ENCODE data around the gene TMEM179. TPM values are rescaled to one million over a fixed set of nuclear protein-coding genes. Genes with fewer than 3 reads are reported as not detected.

TMEM179 gene
- total and polyA plus RNA-seq, 10 of the 15 experiments (the other 5 are each of a cell fraction or from before 2014, with no cell fraction given), result not detected

GRCh38 chr14:104571246-104571645, 33.3 kb downstream of the TMEM179 start:
- DNase-seq (ENCODE audit: low read depth, low spot score) (no peak), ATAC-seq (no peak), FAIRE-seq (no peak)
- WGBS (ENCODE audit: insufficient coverage, insufficient replicate concordance, low lambda C conversion rate, missing lambda C conversion rate), result 31% methylated on average over 15 of the region's 16 CpGs
- no peaks in the 10 kb centered on the region for H3K36me3 ChIP-seq (ENCODE audit: control insufficient read depth in 2 of 2, insufficient read depth in 2 of 2, low read length in 1 of 2)
- H4K20me1 ChIP-seq (ENCODE audit: control insufficient read depth, insufficient read depth), result no peaks in the 10 kb centered on the region
- H3K27me3 ChIP-seq (replicated peaks in 1 of 2; ENCODE audit: control insufficient read depth in 2 of 2, insufficient read depth in 2 of 2, low read length in 1 of 2), result peaks cover 0 to 5% of the 10 kb centered on the region in 2 experiments; a peak in 2 of 4 replicates
- ChIA-PET POLR2A (no interaction called here), SMC1A (ENCODE audit: uncharacterized antibody, unreplicated experiment) (no interaction called here), CTCF (no interaction called here), RAD21 (ENCODE audit: unreplicated experiment) (no interaction called here)
- no peak overlapping the region for H2AFZ ChIP-seq (ENCODE audit: control insufficient read depth, low read depth, low read length)
- BruUV-seq (replicated peaks), result no TSS peak
- TF ChIP-seq YBX1 (IDR thresholded peaks at IDR 0.05), result no peak
- no peak for TF ChIP-seq CREB1 (IDR thresholded peaks at IDR 0.05; ENCODE audit: low read depth)
- TF ChIP-seq, protein P1, sequence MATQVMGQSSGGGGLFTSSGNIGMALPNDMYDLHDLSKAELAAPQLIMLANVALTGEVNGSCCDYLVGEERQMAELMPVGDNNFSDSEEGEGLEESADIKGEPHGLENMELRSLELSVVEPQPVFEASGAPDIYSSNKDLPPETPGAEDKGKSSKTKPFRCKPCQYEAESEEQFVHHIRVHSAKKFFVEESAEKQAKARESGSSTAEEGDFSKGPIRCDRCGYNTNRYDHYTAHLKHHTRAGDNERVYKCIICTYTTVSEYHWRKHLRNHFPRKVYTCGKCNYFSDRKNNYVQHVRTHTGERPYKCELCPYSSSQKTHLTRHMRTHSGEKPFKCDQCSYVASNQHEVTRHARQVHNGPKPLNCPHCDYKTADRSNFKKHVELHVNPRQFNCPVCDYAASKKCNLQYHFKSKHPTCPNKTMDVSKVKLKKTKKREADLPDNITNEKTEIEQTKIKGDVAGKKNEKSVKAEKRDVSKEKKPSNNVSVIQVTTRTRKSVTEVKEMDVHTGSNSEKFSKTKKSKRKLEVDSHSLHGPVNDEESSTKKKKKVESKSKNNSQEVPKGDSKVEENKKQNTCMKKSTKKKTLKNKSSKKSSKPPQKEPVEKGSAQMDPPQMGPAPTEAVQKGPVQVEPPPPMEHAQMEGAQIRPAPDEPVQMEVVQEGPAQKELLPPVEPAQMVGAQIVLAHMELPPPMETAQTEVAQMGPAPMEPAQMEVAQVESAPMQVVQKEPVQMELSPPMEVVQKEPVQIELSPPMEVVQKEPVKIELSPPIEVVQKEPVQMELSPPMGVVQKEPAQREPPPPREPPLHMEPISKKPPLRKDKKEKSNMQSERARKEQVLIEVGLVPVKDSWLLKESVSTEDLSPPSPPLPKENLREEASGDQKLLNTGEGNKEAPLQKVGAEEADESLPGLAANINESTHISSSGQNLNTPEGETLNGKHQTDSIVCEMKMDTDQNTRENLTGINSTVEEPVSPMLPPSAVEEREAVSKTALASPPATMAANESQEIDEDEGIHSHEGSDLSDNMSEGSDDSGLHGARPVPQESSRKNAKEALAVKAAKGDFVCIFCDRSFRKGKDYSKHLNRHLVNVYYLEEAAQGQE (IDR thresholded peaks at IDR 0.05; ENCODE audit: low read depth, low read length), result no peak
- TF ChIP-seq ZNF207 (IDR thresholded peaks at IDR 0.05; ENCODE audit: borderline replicate concordance), result no peak
- TF ChIP-seq SREBF2 (IDR thresholded peaks at IDR 0.05; ENCODE audit: low read length), result no peak
- TF ChIP-seq GABPA (IDR thresholded peaks at IDR 0.05; ENCODE audit: low read depth), result no peak
- TF ChIP-seq POU2F2 (IDR thresholded peaks at IDR 0.05; ENCODE audit: borderline replicate concordance, low read depth, low read length), result no peak
- TF ChIP-seq NFYB (IDR thresholded peaks at IDR 0.05; ENCODE audit: insufficient read depth, low read depth, low read length), result no peak
- no peak for TF ChIP-seq ASH2L (IDR thresholded peaks at IDR 0.05; ENCODE audit: borderline replicate concordance, low read depth)
- TF ChIP-seq PAX8 (IDR thresholded peaks at IDR 0.05), result no peak
- TF ChIP-seq TARDBP (IDR thresholded peaks at IDR 0.05; ENCODE audit: borderline replicate concordance), result no peak
- TF ChIP-seq RB1 (IDR thresholded peaks at IDR 0.05; ENCODE audit: borderline replicate concordance), result no peak
- TF ChIP-seq, protein P2, sequence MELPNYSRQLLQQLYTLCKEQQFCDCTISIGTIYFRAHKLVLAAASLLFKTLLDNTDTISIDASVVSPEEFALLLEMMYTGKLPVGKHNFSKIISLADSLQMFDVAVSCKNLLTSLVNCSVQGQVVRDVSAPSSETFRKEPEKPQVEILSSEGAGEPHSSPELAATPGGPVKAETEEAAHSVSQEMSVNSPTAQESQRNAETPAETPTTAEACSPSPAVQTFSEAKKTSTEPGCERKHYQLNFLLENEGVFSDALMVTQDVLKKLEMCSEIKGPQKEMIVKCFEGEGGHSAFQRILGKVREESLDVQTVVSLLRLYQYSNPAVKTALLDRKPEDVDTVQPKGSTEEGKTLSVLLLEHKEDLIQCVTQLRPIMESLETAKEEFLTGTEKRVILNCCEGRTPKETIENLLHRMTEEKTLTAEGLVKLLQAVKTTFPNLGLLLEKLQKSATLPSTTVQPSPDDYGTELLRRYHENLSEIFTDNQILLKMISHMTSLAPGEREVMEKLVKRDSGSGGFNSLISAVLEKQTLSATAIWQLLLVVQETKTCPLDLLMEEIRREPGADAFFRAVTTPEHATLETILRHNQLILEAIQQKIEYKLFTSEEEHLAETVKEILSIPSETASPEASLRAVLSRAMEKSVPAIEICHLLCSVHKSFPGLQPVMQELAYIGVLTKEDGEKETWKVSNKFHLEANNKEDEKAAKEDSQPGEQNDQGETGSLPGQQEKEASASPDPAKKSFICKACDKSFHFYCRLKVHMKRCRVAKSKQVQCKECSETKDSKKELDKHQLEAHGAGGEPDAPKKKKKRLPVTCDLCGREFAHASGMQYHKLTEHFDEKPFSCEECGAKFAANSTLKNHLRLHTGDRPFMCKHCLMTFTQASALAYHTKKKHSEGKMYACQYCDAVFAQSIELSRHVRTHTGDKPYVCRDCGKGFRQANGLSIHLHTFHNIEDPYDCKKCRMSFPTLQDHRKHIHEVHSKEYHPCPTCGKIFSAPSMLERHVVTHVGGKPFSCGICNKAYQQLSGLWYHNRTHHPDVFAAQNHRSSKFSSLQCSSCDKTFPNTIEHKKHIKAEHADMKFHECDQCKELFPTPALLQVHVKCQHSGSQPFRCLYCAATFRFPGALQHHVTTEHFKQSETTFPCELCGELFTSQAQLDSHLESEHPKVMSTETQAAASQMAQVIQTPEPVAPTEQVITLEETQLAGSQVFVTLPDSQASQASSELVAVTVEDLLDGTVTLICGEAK (IDR thresholded peaks at IDR 0.05; ENCODE audit: borderline replicate concordance), result no peak
- TF ChIP-seq ZNF384 (IDR thresholded peaks at IDR 0.05; ENCODE audit: borderline replicate concordance, low read depth, low read length), result no peak
- no peak for TF ChIP-seq TCF3 (IDR thresholded peaks at IDR 0.05; ENCODE audit: borderline replicate concordance, insufficient read depth, low read depth, low read length)
- TF ChIP-seq ZNF24 (IDR thresholded peaks at IDR 0.05), result no peak
- no peak for TF ChIP-seq SREBF1 (IDR thresholded peaks at IDR 0.05; ENCODE audit: low read length)
- TF ChIP-seq PML (IDR thresholded peaks at IDR 0.05; ENCODE audit: low read length), result no peak
- no peak for TF ChIP-seq NFXL1 (IDR thresholded peaks at IDR 0.05; ENCODE audit: borderline replicate concordance)
- TF ChIP-seq EED (IDR thresholded peaks at IDR 0.05; ENCODE audit: low read depth), result no peak
- H3K79me2 ChIP-seq (ENCODE audit: control insufficient read depth, insufficient read depth, low read length), result no peaks in the 10 kb centered on the region
- intact Hi-C loops (cut with micrococcal nuclease; ENCODE audit: unreplicated experiment), result no loop called here
- in situ Hi-C loops (cut with MboI), result no loop called here
- no peak overlapping the region for H3K9ac ChIP-seq (ENCODE audit: control insufficient read depth, insufficient read depth, low read length)
- no peak overlapping the region for H3K4me2 ChIP-seq (ENCODE audit: control insufficient read depth, insufficient read depth)
- no peak overlapping the region for H3K27ac ChIP-seq (ENCODE audit: control insufficient read depth, insufficient read depth)
- H3K9me3 ChIP-seq (replicated peaks; ENCODE audit: control insufficient read depth, insufficient read depth, low read length), result no peaks in the 10 kb centered on the region
- H3K4me3 ChIP-seq, result no peak overlapping the region
- no peaks in the 10 kb centered on the region for H3K4me1 ChIP-seq (ENCODE audit: control insufficient read depth, insufficient read depth, low read length)
